ENCODE results near the gene TGFB1.

TGFB1 gene

DNA sequence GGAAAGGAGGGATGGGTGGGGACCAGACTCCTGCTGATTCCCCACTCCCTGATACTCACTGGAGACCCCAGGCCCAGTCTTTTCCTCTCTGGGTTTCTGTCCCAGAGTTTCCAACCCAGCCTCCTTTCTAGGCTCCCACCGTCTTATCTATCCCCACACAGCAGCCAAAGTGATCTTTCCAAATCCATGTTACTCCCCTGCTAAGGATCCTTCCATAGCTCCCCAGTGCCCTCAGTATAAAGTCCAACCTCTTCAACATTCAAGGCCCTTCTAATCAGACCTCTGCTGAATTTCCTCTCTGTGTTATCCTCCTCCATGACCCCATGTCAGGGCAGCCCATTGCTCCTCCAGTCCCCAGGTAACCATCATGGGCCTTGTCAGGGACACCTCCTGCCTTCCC lies 1.3 kb upstream of the TGFB1 start:
- H3K4me3 ChIP-seq (ENCODE audit: low read depth, low read length) = no peak overlapping the region
- H3K27me3 ChIP-seq (replicated peaks) = no peaks in the 10 kb centered on the region
- no peak overlapping the region for H3K27ac ChIP-seq
- H3K36me3 ChIP-seq (replicated peaks) = no peaks in the 10 kb centered on the region
- in situ Hi-C loops (cut with HindIII; ENCODE audit: low pct_ligation_motif_present, low sequenced_read_pairs) = no loop called here
- no peak for DNase-seq
- TF ChIP-seq, protein P1, sequence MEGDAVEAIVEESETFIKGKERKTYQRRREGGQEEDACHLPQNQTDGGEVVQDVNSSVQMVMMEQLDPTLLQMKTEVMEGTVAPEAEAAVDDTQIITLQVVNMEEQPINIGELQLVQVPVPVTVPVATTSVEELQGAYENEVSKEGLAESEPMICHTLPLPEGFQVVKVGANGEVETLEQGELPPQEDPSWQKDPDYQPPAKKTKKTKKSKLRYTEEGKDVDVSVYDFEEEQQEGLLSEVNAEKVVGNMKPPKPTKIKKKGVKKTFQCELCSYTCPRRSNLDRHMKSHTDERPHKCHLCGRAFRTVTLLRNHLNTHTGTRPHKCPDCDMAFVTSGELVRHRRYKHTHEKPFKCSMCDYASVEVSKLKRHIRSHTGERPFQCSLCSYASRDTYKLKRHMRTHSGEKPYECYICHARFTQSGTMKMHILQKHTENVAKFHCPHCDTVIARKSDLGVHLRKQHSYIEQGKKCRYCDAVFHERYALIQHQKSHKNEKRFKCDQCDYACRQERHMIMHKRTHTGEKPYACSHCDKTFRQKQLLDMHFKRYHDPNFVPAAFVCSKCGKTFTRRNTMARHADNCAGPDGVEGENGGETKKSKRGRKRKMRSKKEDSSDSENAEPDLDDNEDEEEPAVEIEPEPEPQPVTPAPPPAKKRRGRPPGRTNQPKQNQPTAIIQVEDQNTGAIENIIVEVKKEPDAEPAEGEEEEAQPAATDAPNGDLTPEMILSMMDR (IDR thresholded peaks at IDR 0.05; ENCODE audit: low read depth, low read length, missing control alignments) = no peak

DNA sequence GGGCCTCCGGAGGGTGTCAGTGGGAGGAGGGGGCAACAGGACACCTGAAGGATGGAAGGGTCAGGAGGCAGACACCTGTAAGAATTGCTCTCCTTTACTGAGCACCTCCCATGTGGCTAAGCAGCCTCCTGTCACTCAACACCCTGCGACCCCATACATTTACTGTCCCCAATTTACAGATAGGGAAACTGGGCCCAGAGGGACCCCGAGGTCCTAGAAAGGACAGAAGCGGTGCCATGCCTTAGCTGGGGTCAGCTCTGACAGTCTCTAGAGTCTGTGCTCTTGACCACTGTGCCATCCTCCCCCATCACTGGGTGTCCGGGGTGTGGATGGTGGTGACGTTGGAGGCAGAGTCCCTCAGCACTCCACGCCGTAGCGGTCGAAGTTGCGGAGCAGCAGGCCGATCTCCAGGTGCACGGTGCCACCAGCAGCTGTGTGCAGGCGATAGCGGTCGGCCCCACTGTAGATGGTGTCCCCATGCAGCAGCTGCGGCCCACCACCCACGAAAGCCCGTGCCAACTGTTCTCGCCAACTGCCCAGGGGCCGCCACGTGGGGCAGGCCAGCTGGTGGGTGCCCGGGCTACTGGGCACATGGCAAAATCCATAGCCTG lies 726 bp upstream of the TGFB1 start:
- TF ChIP-seq, protein P1 (IDR thresholded peaks at IDR 0.05; ENCODE audit: low read depth, low read length, missing control alignments) = no peak
- Histone ChIP-seq H3K27me3 (replicated peaks) (no peaks in the 10 kb centered on the region), H3K27ac (no peak overlapping the region), H3K4me3 (ENCODE audit: low read depth, low read length) (peak overlapping the region; percentile 89), H3K36me3 (replicated peaks) (no peaks in the 10 kb centered on the region)
- no peak for DNase-seq
- in situ Hi-C loops (cut with HindIII; ENCODE audit: low pct_ligation_motif_present, low sequenced_read_pairs) = no loop called here

DNA sequence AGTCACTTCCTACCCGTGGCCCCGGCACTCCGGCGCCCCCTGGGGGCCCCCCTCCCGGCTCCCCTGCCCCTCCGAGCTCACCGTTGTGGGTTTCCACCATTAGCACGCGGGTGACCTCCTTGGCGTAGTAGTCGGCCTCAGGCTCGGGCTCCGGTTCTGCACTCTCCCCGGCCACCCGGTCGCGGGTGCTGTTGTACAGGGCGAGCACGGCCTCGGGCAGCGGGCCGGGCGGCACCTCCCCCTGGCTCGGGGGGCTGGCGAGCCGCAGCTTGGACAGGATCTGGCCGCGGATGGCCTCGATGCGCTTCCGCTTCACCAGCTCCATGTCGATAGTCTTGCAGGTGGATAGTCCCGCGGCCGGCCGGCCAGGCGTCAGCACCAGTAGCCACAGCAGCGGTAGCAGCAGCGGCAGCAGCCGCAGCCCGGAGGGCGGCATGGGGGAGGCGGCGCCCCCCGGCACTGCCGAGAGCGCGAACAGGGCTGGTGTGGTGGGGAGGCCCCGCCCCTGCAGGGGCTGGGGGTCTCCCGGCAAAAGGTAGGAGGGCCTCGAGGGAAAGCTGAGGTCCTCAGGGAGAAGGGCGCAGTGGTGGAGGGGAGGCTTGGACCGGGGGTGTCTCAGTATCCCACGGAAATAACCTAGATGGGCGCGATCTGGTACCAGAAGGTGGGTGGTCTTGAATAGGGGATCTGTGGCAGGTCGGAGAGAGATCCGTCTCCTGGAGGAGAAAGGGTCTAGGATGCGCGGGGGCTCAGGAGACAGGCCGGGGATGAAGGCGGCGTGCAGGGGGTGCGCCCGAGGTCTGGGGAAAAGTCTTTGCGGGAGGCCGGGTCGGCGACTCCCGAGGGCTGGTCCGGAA lies 885 bp downstream of the TGFB1 start:
- Histone ChIP-seq H3K27ac (peak overlapping the region; percentile 68), H3K27me3 (replicated peaks) (no peaks in the 10 kb centered on the region), H3K36me3 (replicated peaks) (peaks cover 11% of the 10 kb centered on the region), H3K4me3 (ENCODE audit: low read depth, low read length) (peak overlapping the region; percentile 89)
- in situ Hi-C loops (cut with HindIII; ENCODE audit: low pct_ligation_motif_present, low sequenced_read_pairs) = no loop called here
- TF ChIP-seq, protein P1 (IDR thresholded peaks at IDR 0.05; ENCODE audit: low read depth, low read length, missing control alignments) = peak; percentile 77
- peak; percentile 17 for DNase-seq

DNA sequence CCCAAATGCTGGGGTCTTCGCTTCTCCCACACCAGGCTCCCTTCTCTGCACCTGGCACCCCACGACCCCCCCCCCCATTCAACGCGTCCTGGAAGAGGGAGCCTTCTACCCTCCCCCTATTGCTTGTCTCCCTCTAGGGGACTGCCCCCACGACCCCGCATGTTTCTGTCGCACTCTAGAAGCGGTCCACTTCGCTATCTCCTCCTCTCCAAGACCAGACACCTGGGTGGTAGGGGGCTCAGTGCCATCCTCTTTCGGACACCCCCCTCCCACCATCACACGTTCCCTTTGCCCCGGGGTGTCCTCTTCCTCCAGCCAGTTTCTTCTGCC lies 1.5 kb downstream of the TGFB1 start:
- Histone ChIP-seq H3K4me3 (ENCODE audit: low read depth, low read length) (peak overlapping the region; percentile 89), H3K27me3 (replicated peaks) (no peaks in the 10 kb centered on the region), H3K27ac (peak overlapping the region; percentile 68), H3K36me3 (replicated peaks) (peaks cover 16% of the 10 kb centered on the region)
- TF ChIP-seq, protein P1 (IDR thresholded peaks at IDR 0.05; ENCODE audit: low read depth, low read length, missing control alignments) = no peak
- in situ Hi-C loops (cut with HindIII; ENCODE audit: low pct_ligation_motif_present, low sequenced_read_pairs) = no loop called here
- DNase-seq = no peak

DNA sequence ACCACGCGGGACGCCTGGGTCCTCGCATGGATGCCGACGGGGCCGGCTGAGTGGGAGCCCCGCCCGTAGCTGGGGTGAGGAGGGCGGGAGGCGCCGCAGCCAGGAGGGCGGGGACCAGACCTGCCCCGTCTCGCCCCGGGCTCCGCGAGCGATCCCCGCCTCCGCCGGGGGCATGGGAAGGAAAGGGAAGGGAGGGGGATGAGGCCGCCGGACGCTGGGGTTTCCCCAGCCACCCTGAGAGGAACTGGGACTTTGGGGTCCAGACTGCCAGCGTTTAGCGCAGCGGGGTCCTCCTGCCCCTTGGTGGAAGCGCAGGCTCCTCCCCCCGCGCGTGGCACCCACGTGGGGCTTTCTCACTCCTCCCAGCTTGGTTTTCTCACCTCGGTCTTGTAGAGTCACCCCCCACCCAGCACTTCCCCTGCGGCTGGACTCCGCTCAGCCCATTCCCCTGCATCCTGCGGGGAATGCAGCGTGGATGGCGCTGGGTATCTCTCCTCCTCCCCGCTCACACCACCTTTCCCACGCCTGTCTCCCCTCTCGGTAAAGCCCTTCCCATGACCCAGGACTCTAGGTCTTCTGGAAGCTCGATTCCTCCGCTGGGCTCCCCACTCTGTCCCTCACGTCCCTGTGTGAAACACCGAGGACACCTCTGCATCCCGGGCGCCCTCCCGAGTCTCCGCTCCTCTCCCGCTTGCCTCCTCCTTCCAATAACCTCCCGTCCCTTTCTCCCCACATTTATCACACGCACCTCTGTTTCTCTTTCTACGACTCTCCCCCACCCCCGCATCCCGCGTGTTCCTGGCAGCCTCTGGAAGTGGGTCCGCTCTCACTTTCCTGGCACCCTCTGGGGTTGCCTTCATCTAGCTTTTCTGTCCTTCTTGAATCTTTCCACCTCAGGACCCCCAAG lies 2.1 kb downstream of the TGFB1 start:
- Histone ChIP-seq H3K27ac (peak overlapping the region; percentile 68), H3K27me3 (replicated peaks) (no peaks in the 10 kb centered on the region)

More for the DNA sequence above, 2.1 kb downstream of the TGFB1 start:
- Histone ChIP-seq H3K4me3 (ENCODE audit: low read depth, low read length) (peak overlapping the region; percentile 89), H3K36me3 (replicated peaks) (peaks cover 22% of the 10 kb centered on the region)
- DNase-seq = peak; percentile 28
- in situ Hi-C loops (cut with HindIII; ENCODE audit: low pct_ligation_motif_present, low sequenced_read_pairs) = no loop called here
- TF ChIP-seq, protein P1 (IDR thresholded peaks at IDR 0.05; ENCODE audit: low read depth, low read length, missing control alignments) = no peak

Data from brain microvascular endothelial cell (primary cell).